ENCODE measurements around the gene HOXA13.

HOXA13 gene

GRCh38 chr7:27148031-27148755 lies 51.7 kb downstream of the HOXA13 start:
- DNase-seq (ENCODE audit: low read depth, low spot score) = no peak

- DNase-seq (ENCODE audit: low read depth, low spot score) = no peak
These were observed 52.5 kb downstream of the HOXA13 start, which contains the start of gene HOXA6 for GRCh38 chr7:27147199-27148030. HOXA6 (minus strand) TSS chr7:27147774; CDS start chr7:27147749, 25 bp downstream.

- no peak for DNase-seq (ENCODE audit: low read depth, low spot score)
These were observed 53.2 kb downstream of the HOXA13 start for GRCh38 chr7:27146491-27147198.

- no peak for DNase-seq (ENCODE audit: low read depth, low spot score)
These were observed 53.9 kb downstream of the HOXA13 start for GRCh38 chr7:27145914-27146412.

- DNase-seq (ENCODE audit: low read depth, low spot score) = no peak
These were observed 54.6 kb downstream of the HOXA13 start for GRCh38 chr7:27145165-27145913.

GRCh38 chr7:27144781-27145164 lies 55.1 kb downstream of the HOXA13 start:
- no peak for DNase-seq (ENCODE audit: low read depth, low spot score)

Data from astrocyte of the hippocampus (primary cell).